ENCODE data around the gene TXNDC8.
A peak's percentile ranks its signal among the peaks of the same experiment; 100 is the strongest.
"Not testable (repeated sequence)": the region's sequence is repeated elsewhere in the genome, so short reads cannot be mapped to it uniquely, and the experiment has no call there.

The TXNDC8 gene

GRCh38 chr9:110327716-110328115 lies 9.9 kb downstream of the TXNDC8 start:
- DNase-seq (ENCODE audit: low spot score) = no peak

GRCh38 chr9:110323818-110324217 lies 13.8 kb downstream of the TXNDC8 start:
- DNase-seq (ENCODE audit: low spot score) = no peak

- DNase-seq (ENCODE audit: low spot score) = no peak
Measured at GRCh38 chr9:110320651-110321445, 16.8 kb downstream of the TXNDC8 start.

GRCh38 chr9:110319781-110320492 lies 17.7 kb downstream of the TXNDC8 start:
- DNase-seq (ENCODE audit: low spot score) = no peak

GRCh38 chr9:110317911-110318310 lies 19.8 kb downstream of the TXNDC8 start:
- no peak for DNase-seq (ENCODE audit: low spot score)

GRCh38 chr9:110316261-110317075 lies 21.2 kb downstream of the TXNDC8 start:
- DNase-seq (ENCODE audit: low spot score) = no peak

GRCh38 chr9:110311978-110312377 lies 25.7 kb downstream of the TXNDC8 start:
- not testable (repeated sequence) for DNase-seq (ENCODE audit: low spot score)

- DNase-seq (ENCODE audit: low spot score) = no peak
Measured at GRCh38 chr9:110309681-110310080, 28.0 kb downstream of the TXNDC8 start.

GRCh38 chr9:110308633-110309038 lies 29.0 kb downstream of the TXNDC8 start:
- no peak for DNase-seq (ENCODE audit: low spot score)

GRCh38 chr9:110307191-110307590 lies 30.5 kb downstream of the TXNDC8 start:
- no peak for DNase-seq (ENCODE audit: low spot score)

GRCh38 chr9:110303133-110303532 lies 34.5 kb downstream of the TXNDC8 start:
- peak; percentile 23 for DNase-seq (ENCODE audit: low spot score)

- DNase-seq (ENCODE audit: low spot score) = no peak
Measured at GRCh38 chr9:110298043-110298605, 39.5 kb downstream of the TXNDC8 start.

- no peak for DNase-seq (ENCODE audit: low spot score)
Measured at GRCh38 chr9:110293248-110293647, 44.4 kb downstream of the TXNDC8 start.

GRCh38 chr9:110291921-110292557 lies 45.6 kb downstream of the TXNDC8 start:
- DNase-seq (ENCODE audit: low spot score) = no peak

GRCh38 chr9:110290001-110290400 lies 47.7 kb downstream of the TXNDC8 start:
- no peak for DNase-seq (ENCODE audit: low spot score)

GRCh38 chr9:110288503-110288902 lies 49.2 kb downstream of the TXNDC8 start:
- DNase-seq (ENCODE audit: low spot score) = no peak

- DNase-seq (ENCODE audit: low spot score) = no peak
Measured at GRCh38 chr9:110287289-110287680, 50.4 kb downstream of the TXNDC8 start.

- no peak for DNase-seq (ENCODE audit: low spot score)
Measured at GRCh38 chr9:110284211-110284844, 53.3 kb downstream of the TXNDC8 start.

- DNase-seq (ENCODE audit: low spot score) = no peak
Measured at GRCh38 chr9:110283751-110284150, 53.9 kb downstream of the TXNDC8 start.

- DNase-seq (ENCODE audit: low spot score) = no peak
Measured at GRCh38 chr9:110282739-110283081, 55.0 kb downstream of the TXNDC8 start.

- peak; percentile 14 for DNase-seq (ENCODE audit: low spot score)
Measured at GRCh38 chr9:110282018-110282738, 55.5 kb downstream of the TXNDC8 start.

Measured in HuH-7.5 (cell line).